HepG2 (cell line): ENCODE results near the gene GDAP2. TPM values are rescaled to one million over a fixed set of nuclear protein-coding genes. Genes with fewer than 3 reads are reported as not detected.

ENCODE experiments used
- CREM ChIP-seq, 2 experiments: sonication (generic) in 1 of 2; formaldehyde crosslinking in 1 of 2; IDR thresholded peaks; 2 replicates each; pipeline versions ENCODE4 v1.4.0 to v1.6.1; 2016 to 2020; ENCODE audit warnings: antibody characterized with exemption in 1 of 2, mild to moderate bottlenecking in 1 of 2, missing genetic modification reagents in 1 of 2
- EZH2 ChIP-seq: conservative IDR thresholded peaks from 2 replicates; pipeline ENCODE4 v1.6.1; 2012; ENCODE audit warnings: mild to moderate bottlenecking, low read depth, low read length, moderate library complexity
- GABPB1 ChIP-seq: IDR thresholded peaks from 2 replicates; pipeline ENCODE4 v1.6.1; 2016; ENCODE audit warnings: mild to moderate bottlenecking, missing genetic modification reagents, moderate library complexity, missing compliant biosample characterization
- JUNB ChIP-seq: sonication (generic); formaldehyde crosslinking; IDR thresholded peaks from 2 replicates; pipeline ENCODE4 v1.8.0; 2022; ENCODE audit warnings: missing genetic modification reagents, mild to moderate bottlenecking, borderline replicate concordance
- KAT2B ChIP-seq: fragments of 150-350 bp; IDR thresholded peaks from 2 replicates; pipeline ENCODE4 v1.6.1; 2014; ENCODE audit warnings: low read depth, low read length, borderline replicate concordance
- KDM3A ChIP-seq: IDR thresholded peaks from 2 replicates; pipeline ENCODE4 v1.6.1; 2018; ENCODE audit warnings: low read depth, missing compliant biosample characterization
- MIER3 ChIP-seq: IDR thresholded peaks from 2 replicates; pipeline ENCODE4 v1.6.1; 2016; ENCODE audit warnings: missing compliant biosample characterization, borderline replicate concordance
- NKX3-1 ChIP-seq: sonication (generic); formaldehyde crosslinking; IDR thresholded peaks from 2 replicates; pipeline ENCODE4 v1.5.0; 2020; ENCODE audit warnings: missing genetic modification reagents
- SETDB1 ChIP-seq: sonication (generic); formaldehyde crosslinking; IDR thresholded peaks from 2 replicates; pipeline ENCODE4 v1.5.1; 2020; ENCODE audit warnings: missing genetic modification reagents, mild to moderate bottlenecking, borderline replicate concordance
- SUZ12 ChIP-seq: fragments of 150-350 bp; IDR thresholded peaks from 2 replicates; pipeline ENCODE4 v1.6.1; 2014; ENCODE audit warnings: low read depth, low read length
- ZNF326 ChIP-seq: sonication (generic); formaldehyde crosslinking; IDR thresholded peaks from 2 replicates; pipeline ENCODE4 v1.4.0; 2020; ENCODE audit warnings: missing genetic modification reagents, borderline replicate concordance
- ZNF335 ChIP-seq: sonication (generic); formaldehyde crosslinking; IDR thresholded peaks from 2 replicates; pipeline ENCODE4 v1.4.0; 2020; ENCODE audit warnings: missing genetic modification reagents
- ZNF572 ChIP-seq: sonication (generic); formaldehyde crosslinking; IDR thresholded peaks from 2 replicates; pipeline ENCODE4 v1.5.1; 2020; ENCODE audit warnings: mild to moderate bottlenecking, missing genetic modification reagents
- ZNF577 ChIP-seq: sonication (generic); formaldehyde crosslinking; IDR thresholded peaks from 2 replicates; pipeline ENCODE4 v1.4.0; 2020; ENCODE audit warnings: mild to moderate bottlenecking, low read depth, missing genetic modification reagents, borderline replicate concordance
- polyA plus RNA-seq, 8 experiments: library from polyadenylated mRNA; depleted of rRNA in 3 of 8; stranded (reverse) in 7 of 8; unstranded in 1 of 8; fragments of >200 nt; fragmentation: Illumina TruSeq in 4 of 8; extraction: Trizol in 4 of 8; gene quantifications; 2 replicates each; pipeline versions ENCODE4 v1.2.1 to v1.2.3, GENCODE V29; 2011 to 2016; ENCODE audit warnings: low read depth in 4 of 8, missing spikeins in 1 of 8, mixed read lengths in 1 of 8; ENCODE audit not compliant: insufficient read depth in 1 of 8
- total RNA-seq, 5 experiments: library from RNA; depleted of rRNA; stranded (reverse); fragments of >200 nt; fragmentation: Illumina TruSeq; extraction: Trizol; gene quantifications; 2 replicates each; pipeline ENCODE4 v1.2.3, GENCODE V29; 2016; ENCODE audit warnings: low read depth in 1 of 5
- TF ChIP-seq, protein P1 (sequence below): sonication (generic); formaldehyde crosslinking; IDR thresholded peaks from 2 replicates; pipeline ENCODE4 v1.5.0; 2020; ENCODE audit warnings: mild to moderate bottlenecking, missing genetic modification reagents, borderline replicate concordance
- TF ChIP-seq, protein P2 (sequence below): sonication (generic); formaldehyde crosslinking; IDR thresholded peaks from 2 replicates; pipeline ENCODE4 v1.5.0; 2020; ENCODE audit warnings: mild to moderate bottlenecking, low read depth, missing genetic modification reagents, borderline replicate concordance
- TF ChIP-seq, protein P3 (sequence below): sonication (generic); formaldehyde crosslinking; IDR thresholded peaks from 2 replicates; pipeline ENCODE4 v1.8.0; 2022; ENCODE audit warnings: low read depth, missing genetic modification reagents
- TF ChIP-seq, protein P4 (sequence below): sonication (generic); formaldehyde crosslinking; IDR thresholded peaks from 2 replicates; pipeline ENCODE4 v1.8.0; 2022; ENCODE audit warnings: mild to moderate bottlenecking, missing genetic modification reagents, moderate library complexity

The GDAP2 gene
- total and polyA plus RNA-seq, 2 of the 13 experiments (the other 11 are each of a cell fraction or from before 2014, with no cell fraction given), result 11.4 to 23.2 TPM

DNA sequence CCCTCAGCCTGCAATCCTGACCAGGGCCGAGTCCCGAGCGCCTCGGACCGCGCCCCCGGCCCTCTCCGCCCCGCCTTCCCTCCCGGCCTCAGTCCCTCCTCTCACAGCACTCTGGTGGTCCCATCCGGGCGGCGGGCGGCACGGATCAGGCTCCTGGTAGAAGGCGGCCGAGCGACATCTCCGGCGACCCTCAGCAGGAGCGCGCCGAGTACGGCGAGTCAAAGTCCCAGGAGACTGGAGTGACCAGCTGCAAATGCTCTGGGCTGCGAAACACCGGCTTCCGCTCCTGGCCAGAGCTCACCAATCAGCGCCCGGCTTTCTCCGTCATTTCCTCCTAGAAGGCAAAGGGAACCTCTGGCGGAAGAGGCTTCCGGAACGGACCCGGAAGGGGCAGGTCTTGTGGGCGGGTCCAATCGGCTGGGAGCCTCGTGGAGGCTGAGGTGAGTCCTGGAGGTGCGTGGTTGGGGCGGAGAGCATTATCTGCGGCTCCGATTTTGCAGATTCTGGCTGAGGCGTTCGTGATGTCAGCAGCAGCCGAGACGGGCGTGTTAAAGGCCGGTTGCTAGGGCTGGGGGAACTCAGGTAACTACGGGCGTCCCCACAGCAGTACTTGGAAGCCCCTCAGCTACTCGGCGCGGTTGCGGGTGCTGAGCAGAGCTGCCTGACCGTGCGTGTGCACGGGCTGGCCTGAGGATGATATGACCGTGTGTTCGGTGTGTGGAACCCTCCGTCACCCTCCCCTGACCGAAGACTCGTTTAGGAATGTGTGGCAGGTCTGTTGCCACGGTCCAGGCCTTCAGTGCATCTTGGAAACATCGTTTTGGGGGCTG lies at the start of gene GDAP2, which contains the start of gene WDR3 (continued):
- no peak for TF ChIP-seq SUZ12
- no peak for TF ChIP-seq MIER3 (CRISPR knock-in tag)
- peak; percentile 91 for TF ChIP-seq CREM (IDR thresholded peaks at IDR 0.05)
- TF ChIP-seq CREM (CRISPR knock-in tag; IDR thresholded peaks at IDR 0.05), result no peak
- peak; percentile 98 for TF ChIP-seq GABPB1 (CRISPR knock-in tag)
- TF ChIP-seq ZNF577 (CRISPR knock-in tag), result no peak
- no peak for TF ChIP-seq KAT2B
- TF ChIP-seq, protein P1, sequence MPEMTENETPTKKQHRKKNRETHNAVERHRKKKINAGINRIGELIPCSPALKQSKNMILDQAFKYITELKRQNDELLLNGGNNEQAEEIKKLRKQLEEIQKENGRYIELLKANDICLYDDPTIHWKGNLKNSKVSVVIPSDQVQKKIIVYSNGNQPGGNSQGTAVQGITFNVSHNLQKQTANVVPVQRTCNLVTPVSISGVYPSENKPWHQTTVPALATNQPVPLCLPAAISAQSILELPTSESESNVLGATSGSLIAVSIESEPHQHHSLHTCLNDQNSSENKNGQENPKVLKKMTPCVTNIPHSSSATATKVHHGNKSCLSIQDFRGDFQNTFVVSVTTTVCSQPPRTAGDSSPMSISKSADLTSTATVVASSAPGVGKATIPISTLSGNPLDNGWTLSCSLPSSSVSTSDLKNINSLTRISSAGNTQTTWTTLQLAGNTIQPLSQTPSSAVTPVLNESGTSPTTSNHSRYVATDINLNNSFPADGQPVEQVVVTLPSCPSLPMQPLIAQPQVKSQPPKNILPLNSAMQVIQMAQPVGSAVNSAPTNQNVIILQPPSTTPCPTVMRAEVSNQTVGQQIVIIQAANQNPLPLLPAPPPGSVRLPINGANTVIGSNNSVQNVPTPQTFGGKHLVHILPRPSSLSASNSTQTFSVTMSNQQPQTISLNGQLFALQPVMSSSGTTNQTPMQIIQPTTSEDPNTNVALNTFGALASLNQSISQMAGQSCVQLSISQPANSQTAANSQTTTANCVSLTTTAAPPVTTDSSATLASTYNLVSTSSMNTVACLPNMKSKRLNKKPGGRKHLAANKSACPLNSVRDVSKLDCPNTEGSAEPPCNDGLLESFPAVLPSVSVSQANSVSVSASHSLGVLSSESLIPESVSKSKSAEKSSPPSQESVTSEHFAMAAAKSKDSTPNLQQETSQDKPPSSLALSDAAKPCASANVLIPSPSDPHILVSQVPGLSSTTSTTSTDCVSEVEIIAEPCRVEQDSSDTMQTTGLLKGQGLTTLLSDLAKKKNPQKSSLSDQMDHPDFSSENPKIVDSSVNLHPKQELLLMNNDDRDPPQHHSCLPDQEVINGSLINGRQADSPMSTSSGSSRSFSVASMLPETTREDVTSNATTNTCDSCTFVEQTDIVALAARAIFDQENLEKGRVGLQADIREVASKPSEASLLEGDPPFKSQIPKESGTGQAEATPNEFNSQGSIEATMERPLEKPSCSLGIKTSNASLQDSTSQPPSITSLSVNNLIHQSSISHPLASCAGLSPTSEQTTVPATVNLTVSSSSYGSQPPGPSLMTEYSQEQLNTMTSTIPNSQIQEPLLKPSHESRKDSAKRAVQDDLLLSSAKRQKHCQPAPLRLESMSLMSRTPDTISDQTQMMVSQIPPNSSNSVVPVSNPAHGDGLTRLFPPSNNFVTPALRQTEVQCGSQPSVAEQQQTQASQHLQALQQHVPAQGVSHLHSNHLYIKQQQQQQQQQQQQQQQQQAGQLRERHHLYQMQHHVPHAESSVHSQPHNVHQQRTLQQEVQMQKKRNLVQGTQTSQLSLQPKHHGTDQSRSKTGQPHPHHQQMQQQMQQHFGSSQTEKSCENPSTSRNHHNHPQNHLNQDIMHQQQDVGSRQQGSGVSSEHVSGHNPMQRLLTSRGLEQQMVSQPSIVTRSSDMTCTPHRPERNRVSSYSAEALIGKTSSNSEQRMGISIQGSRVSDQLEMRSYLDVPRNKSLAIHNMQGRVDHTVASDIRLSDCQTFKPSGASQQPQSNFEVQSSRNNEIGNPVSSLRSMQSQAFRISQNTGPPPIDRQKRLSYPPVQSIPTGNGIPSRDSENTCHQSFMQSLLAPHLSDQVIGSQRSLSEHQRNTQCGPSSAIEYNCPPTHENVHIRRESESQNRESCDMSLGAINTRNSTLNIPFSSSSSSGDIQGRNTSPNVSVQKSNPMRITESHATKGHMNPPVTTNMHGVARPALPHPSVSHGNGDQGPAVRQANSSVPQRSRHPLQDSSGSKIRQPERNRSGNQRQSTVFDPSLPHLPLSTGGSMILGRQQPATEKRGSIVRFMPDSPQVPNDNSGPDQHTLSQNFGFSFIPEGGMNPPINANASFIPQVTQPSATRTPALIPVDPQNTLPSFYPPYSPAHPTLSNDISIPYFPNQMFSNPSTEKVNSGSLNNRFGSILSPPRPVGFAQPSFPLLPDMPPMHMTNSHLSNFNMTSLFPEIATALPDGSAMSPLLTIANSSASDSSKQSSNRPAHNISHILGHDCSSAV (CRISPR knock-in tag), result 0 out of 2 replicates have a peak, but pooled peaks have one; percentile 62
- TF ChIP-seq, protein P2, sequence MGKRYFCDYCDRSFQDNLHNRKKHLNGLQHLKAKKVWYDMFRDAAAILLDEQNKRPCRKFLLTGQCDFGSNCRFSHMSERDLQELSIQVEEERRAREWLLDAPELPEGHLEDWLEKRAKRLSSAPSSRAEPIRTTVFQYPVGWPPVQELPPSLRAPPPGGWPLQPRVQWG (CRISPR knock-in tag), result no peak
- TF ChIP-seq SETDB1 (CRISPR knock-in tag), result no peak
- TF ChIP-seq NKX3-1 (CRISPR knock-in tag), result no peak
- peak; percentile 60; the same call in 1 of the 2 replicates for TF ChIP-seq ZNF335 (CRISPR knock-in tag)
- no peak for TF ChIP-seq EZH2
- TF ChIP-seq, protein P3, sequence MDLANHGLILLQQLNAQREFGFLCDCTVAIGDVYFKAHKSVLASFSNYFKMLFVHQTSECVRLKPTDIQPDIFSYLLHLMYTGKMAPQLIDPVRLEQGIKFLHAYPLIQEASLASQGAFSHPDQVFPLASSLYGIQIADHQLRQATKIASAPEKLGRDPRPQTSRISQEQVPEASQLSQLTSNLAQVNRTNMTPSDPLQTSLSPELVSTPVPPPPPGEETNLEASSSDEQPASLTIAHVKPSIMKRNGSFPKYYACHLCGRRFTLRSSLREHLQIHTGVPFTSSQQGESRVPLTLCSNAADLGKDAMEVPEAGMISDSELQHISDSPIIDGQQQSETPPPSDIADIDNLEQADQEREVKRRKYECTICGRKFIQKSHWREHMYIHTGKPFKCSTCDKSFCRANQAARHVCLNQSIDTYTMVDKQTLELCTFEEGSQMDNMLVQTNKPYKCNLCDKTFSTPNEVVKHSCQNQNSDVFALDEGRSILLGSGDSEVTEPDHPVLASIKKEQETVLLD (CRISPR knock-in tag), result no peak
- no peak for TF ChIP-seq ZNF326 (CRISPR knock-in tag)
- TF ChIP-seq, protein P4, sequence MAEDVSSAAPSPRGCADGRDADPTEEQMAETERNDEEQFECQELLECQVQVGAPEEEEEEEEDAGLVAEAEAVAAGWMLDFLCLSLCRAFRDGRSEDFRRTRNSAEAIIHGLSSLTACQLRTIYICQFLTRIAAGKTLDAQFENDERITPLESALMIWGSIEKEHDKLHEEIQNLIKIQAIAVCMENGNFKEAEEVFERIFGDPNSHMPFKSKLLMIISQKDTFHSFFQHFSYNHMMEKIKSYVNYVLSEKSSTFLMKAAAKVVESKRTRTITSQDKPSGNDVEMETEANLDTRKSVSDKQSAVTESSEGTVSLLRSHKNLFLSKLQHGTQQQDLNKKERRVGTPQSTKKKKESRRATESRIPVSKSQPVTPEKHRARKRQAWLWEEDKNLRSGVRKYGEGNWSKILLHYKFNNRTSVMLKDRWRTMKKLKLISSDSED, result no peak
- TF ChIP-seq JUNB (CRISPR knock-in tag), result no peak
- no peak; the same call in 1 of the 2 replicates for TF ChIP-seq ZNF572 (CRISPR knock-in tag)
- TF ChIP-seq KDM3A (CRISPR knock-in tag), result 0 out of 2 replicates have a peak, but pooled peaks have one; percentile 7
